Fibroblast of the aortic adventitia (primary cell): ENCODE data around the gene GLOD5. TPM values are rescaled to one million over a fixed set of nuclear protein-coding genes. Genes with fewer than 3 reads are reported as not detected.

Experiments
- DNase-seq: peaks from one replicate; pipeline ENCODE4 v3.0.0-alpha.2; 2010; ENCODE audit warnings: low read depth
- H3K4me3 ChIP-seq: 2 replicates; pipeline ENCODE4 v1.5.1; 2011; ENCODE audit warnings: low read depth, mild to moderate bottlenecking, control low read depth, low read length, moderate library complexity
- CTCF ChIP-seq: IDR thresholded peaks from 2 replicates; pipeline ENCODE4 v1.5.1; 2011; ENCODE audit warnings: mild to moderate bottlenecking, low read length, control low read depth, inconsistent platforms; ENCODE audit not compliant: insufficient read depth
- total RNA-seq: library from RNA; depleted of rRNA; stranded (reverse); fragments of >200 nt; gene quantifications from 2 replicates; pipeline ENCODE4 v1.2.3, GENCODE V29; 2012; ENCODE audit warnings: low replicate concordance

GLOD5 gene
- total RNA-seq, 1 donor = not detected

- H3K4me3 ChIP-seq = no peak overlapping the region
- no peak for DNase-seq
- no peak for TF ChIP-seq CTCF
Observed at GRCh38 chrX:48791063-48791820, 29.7 kb downstream of the GLOD5 start.

- no peak for DNase-seq
- TF ChIP-seq CTCF = no peak
- no peak overlapping the region for H3K4me3 ChIP-seq
Observed at GRCh38 chrX:48792219-48792618, 30.7 kb downstream of the GLOD5 start.

- no peak for TF ChIP-seq CTCF
- DNase-seq = no peak
- no peak overlapping the region for H3K4me3 ChIP-seq
Observed at GRCh38 chrX:48793935-48794334, 32.4 kb downstream of the GLOD5 start.

- TF ChIP-seq CTCF = no peak
- no peak overlapping the region for H3K4me3 ChIP-seq
- no peak for DNase-seq
Observed at GRCh38 chrX:48794340-48794910, 32.9 kb downstream of the GLOD5 start.

GRCh38 chrX:48794911-48795515 is 33.5 kb downstream of the GLOD5 start:
- TF ChIP-seq CTCF = no peak
- no peak overlapping the region for H3K4me3 ChIP-seq
- DNase-seq = peak; percentile 64

GRCh38 chrX:48798318-48798717 is 36.8 kb downstream of the GLOD5 start:
- no peak overlapping the region for H3K4me3 ChIP-seq
- DNase-seq = no peak
- no peak for TF ChIP-seq CTCF
